Activated CD4-positive, alpha-beta memory T cell treated with anti-CD3 and anti-CD28 coated beads, Interleukin-2, amount 10 ng/mL, durations not matched to agents 7 days and 5 days (primary cell): ENCODE measurements around the gene SRPK1. TPM values are rescaled to one million over a fixed set of nuclear protein-coding genes. Genes with fewer than 3 reads are reported as not detected.

Experiments
- CTCF ChIA-PET: fragments of 350-600 bp; sonication (Branson Sonifier 250); formaldehyde crosslinking; loops from one replicate; lab custom pipeline; 2021; ENCODE audit warnings: antibody characterized with exemption, inconsistent platforms; lab: Charles Lee
- POLR2A ChIA-PET: fragments of 350-600 bp; sonication (Branson Sonifier 250); formaldehyde crosslinking; loops from one replicate; lab custom pipeline; 2021; ENCODE audit warnings: antibody characterized with exemption; lab: Charles Lee
- DNase-seq: peaks from one replicate; pipeline ENCODE4 v3.0.0-alpha.2; 2020
- H3K27ac Mint-ChIP-seq: one replicate; pipeline ENCODE4 v1.8.0; 2021; ENCODE audit warnings: mild to moderate bottlenecking, mixed read lengths
- H3K27me3 Mint-ChIP-seq: one replicate; pipeline ENCODE4 v1.8.0; 2021; ENCODE audit warnings: mixed read lengths
- H3K36me3 Mint-ChIP-seq: one replicate; pipeline ENCODE4 v1.8.0; 2021; ENCODE audit warnings: low read depth, mixed read lengths
- H3K4me1 Mint-ChIP-seq: one replicate; pipeline ENCODE4 v1.8.0; 2021; ENCODE audit warnings: mixed read lengths
- H3K4me3 Mint-ChIP-seq: one replicate; pipeline ENCODE4 v1.8.0; 2021; ENCODE audit warnings: mild to moderate bottlenecking, mixed read lengths
- H3K9me3 Mint-ChIP-seq: one replicate; pipeline ENCODE4 v1.8.0; 2021; ENCODE audit warnings: mixed read lengths
- total RNA-seq, 2 experiments: library from RNA; stranded (reverse); gene quantifications; one replicate each; pipeline ENCODE4 v1.2.3, GENCODE V29; 2021

The SRPK1 gene
- total RNA-seq, 2 experiments from 2014 or later, result 83.0 to 85.4 TPM

- Mint-ChIP-seq H3K4me1 (peaks cover 17% of the 10 kb centered on the region), H3K36me3 (peaks cover 79% of the 10 kb centered on the region), H3K27ac (no peak overlapping the region), H3K9me3 (peaks cover 28% of the 10 kb centered on the region), H3K4me3 (no peak overlapping the region), H3K27me3 (no peaks in the 10 kb centered on the region)
- DNase-seq, result no peak
- CTCF ChIA-PET, result no interaction called here
- POLR2A ChIA-PET, result interaction anchor here (1.2 kb wide), 1 partner anchor 11 kb away, joined by 3 read pairs; no protein-coding TSS in a partner anchor
Measured at GRCh38 chr6:35907750-35908149, 13.1 kb downstream of the SRPK1 start.

DNA sequence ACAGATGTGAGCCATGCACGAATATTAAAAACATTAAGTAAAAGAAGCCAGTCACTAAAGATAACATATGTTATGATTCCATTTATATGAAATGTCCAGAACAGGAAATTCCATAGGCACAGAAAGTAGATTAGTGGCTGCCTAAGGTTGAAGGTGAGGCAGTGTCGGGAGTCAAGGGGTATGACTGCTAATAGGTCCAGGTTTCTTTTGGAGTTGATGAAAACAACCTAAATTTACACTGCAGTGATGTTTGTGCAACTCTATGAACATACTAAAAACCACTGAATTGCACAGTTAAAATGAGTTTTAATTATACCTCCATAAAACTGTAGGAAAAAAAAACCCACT, 14.4 kb downstream of the SRPK1 start:
- DNase-seq, result no peak
- Mint-ChIP-seq H3K4me3 (no peak overlapping the region), H3K9me3 (peaks cover 26% of the 10 kb centered on the region), H3K27me3 (no peaks in the 10 kb centered on the region), H3K4me1 (peaks cover 16% of the 10 kb centered on the region), H3K27ac (no peak overlapping the region), H3K36me3 (peaks cover 71% of the 10 kb centered on the region)
- CTCF ChIA-PET, result no interaction called here
- POLR2A ChIA-PET, result interaction anchor here (1.2 kb wide), 1 partner anchor 12 kb away, joined by 3 read pairs; no protein-coding TSS in a partner anchor

GRCh38 chr6:35905841-35906498, 14.9 kb downstream of the SRPK1 start:
- peaks cover 70% of the 10 kb centered on the region for H3K36me3 Mint-ChIP-seq
- no peak for DNase-seq
- H3K9me3 Mint-ChIP-seq, result peaks cover 24% of the 10 kb centered on the region
- CTCF ChIA-PET, result no interaction called here
- POLR2A ChIA-PET, result no interaction called here
- no peak overlapping the region for H3K4me3 Mint-ChIP-seq
- H3K27ac Mint-ChIP-seq, result no peak overlapping the region
- H3K4me1 Mint-ChIP-seq, result peaks cover 14% of the 10 kb centered on the region
- no peaks in the 10 kb centered on the region for H3K27me3 Mint-ChIP-seq

GRCh38 chr6:35905141-35905785, 15.6 kb downstream of the SRPK1 start:
- ChIA-PET CTCF (no interaction called here), POLR2A (no interaction called here)
- no peak overlapping the region for H3K4me3 Mint-ChIP-seq
- H3K36me3 Mint-ChIP-seq, result peaks cover 70% of the 10 kb centered on the region
- H3K27me3 Mint-ChIP-seq, result no peaks in the 10 kb centered on the region
- peaks cover 20% of the 10 kb centered on the region for H3K9me3 Mint-ChIP-seq
- no peak overlapping the region for H3K27ac Mint-ChIP-seq
- no peak for DNase-seq
- peaks cover 14% of the 10 kb centered on the region for H3K4me1 Mint-ChIP-seq

DNA sequence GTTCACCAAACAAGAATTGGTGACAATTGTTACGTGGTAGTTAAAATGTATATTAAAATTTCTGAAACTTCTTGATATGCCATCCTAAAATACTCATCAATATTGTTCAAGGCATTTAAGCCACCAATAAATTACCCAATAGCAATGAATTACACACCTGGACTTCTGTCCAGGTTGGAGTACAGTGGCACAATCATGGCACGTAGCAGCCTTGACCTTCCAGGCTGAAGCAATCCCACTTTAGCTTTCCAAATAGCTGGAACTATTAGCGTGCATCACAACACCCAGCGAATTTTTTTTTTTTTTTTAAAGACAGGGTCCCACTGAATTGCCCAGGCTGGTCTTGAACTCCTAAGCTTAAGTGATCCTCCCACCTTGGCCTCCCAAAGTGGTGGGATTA, 17.2 kb downstream of the SRPK1 start:
- POLR2A ChIA-PET, result interaction anchor here (1.5 kb wide), 1 partner anchor 18 kb away, joined by 7 read pairs; the partner anchor contains the start of gene SRPK1
- Mint-ChIP-seq H3K36me3 (peaks cover 65% of the 10 kb centered on the region), H3K27ac (no peak overlapping the region), H3K9me3 (peaks cover 10% of the 10 kb centered on the region), H3K4me1 (peaks cover 14% of the 10 kb centered on the region), H3K27me3 (no peaks in the 10 kb centered on the region), H3K4me3 (no peak overlapping the region)
- CTCF ChIA-PET, result interaction anchor here (1.1 kb wide), 1 partner anchor 13 kb away, joined by 3 read pairs; no protein-coding TSS in a partner anchor
- DNase-seq, result no peak

DNA sequence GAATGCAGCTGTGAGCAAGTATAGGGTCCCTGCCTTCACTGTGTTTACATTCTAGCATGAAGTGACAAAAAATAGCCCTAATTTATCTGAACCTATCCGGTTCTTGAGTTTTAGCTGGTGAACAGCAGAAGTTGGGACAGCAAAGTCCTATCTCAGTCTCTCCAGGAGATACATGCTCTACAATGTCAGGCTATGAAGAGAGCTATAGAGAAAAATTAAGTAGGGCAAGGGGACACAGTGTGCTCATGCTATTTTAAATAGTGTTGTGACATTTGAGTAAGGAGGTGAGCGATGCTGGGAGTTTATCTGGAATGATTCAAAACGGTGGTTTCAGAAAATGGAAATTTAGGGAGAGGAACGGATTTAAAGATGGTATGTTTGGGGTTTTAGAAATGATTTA, 20.4 kb downstream of the SRPK1 start:
- ChIA-PET POLR2A (no interaction called here), CTCF (no interaction called here)
- Mint-ChIP-seq H3K27me3 (no peaks in the 10 kb centered on the region), H3K4me1 (peaks cover 3% of the 10 kb centered on the region), H3K36me3 (peaks cover 62% of the 10 kb centered on the region), H3K4me3 (no peak overlapping the region), H3K9me3 (no peaks in the 10 kb centered on the region), H3K27ac (no peak overlapping the region)
- no peak for DNase-seq

- H3K27ac Mint-ChIP-seq, result no peak overlapping the region
- no peak for DNase-seq
- CTCF ChIA-PET, result interaction anchor here (0.5 kb wide), 1 partner anchor 411 kb away, joined by 5 read pairs; no protein-coding TSS in a partner anchor
- POLR2A ChIA-PET, result no interaction called here
- no peak overlapping the region for H3K4me3 Mint-ChIP-seq
- peaks cover 53% of the 10 kb centered on the region for H3K36me3 Mint-ChIP-seq
- no peaks in the 10 kb centered on the region for H3K27me3 Mint-ChIP-seq
- H3K9me3 Mint-ChIP-seq, result no peaks in the 10 kb centered on the region
- peaks cover 5% of the 10 kb centered on the region for H3K4me1 Mint-ChIP-seq
Measured at GRCh38 chr6:35898003-35898402, 22.9 kb downstream of the SRPK1 start.

GRCh38 chr6:35897486-35897885, 23.4 kb downstream of the SRPK1 start:
- ChIA-PET POLR2A (no interaction called here), CTCF (interaction anchor here (0.5 kb wide), 1 partner anchor 410 kb away, joined by 5 read pairs; no protein-coding TSS in a partner anchor)
- Mint-ChIP-seq H3K36me3 (peaks cover 53% of the 10 kb centered on the region), H3K9me3 (no peaks in the 10 kb centered on the region), H3K27me3 (no peaks in the 10 kb centered on the region), H3K4me1 (peaks cover 5% of the 10 kb centered on the region), H3K4me3 (no peak overlapping the region), H3K27ac (no peak overlapping the region)
- no peak for DNase-seq

DNA sequence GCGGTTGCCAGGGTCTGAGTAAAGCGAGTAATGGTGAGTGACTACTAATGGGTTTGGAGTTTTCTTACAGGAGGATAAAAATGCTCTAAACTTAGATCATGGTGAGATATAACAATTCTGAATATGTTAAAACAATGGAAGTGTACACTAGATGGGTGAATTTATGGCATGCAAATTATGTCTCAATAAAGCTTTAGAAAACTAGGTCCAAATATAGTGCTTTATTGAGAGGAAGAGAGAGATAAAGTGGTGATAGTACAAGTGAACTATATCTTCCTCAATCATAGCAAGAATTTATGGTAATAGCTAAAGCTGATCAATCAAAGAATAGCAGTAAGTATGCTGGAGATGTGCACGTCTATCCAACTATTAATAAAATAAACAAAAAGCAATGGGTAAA, 23.9 kb downstream of the SRPK1 start:
- no peaks in the 10 kb centered on the region for H3K9me3 Mint-ChIP-seq
- ChIA-PET CTCF (no interaction called here), POLR2A (no interaction called here)
- no peak for DNase-seq
- H3K27ac Mint-ChIP-seq, result no peak overlapping the region
- no peak overlapping the region for H3K4me3 Mint-ChIP-seq
- H3K36me3 Mint-ChIP-seq, result peaks cover 53% of the 10 kb centered on the region
- no peaks in the 10 kb centered on the region for H3K27me3 Mint-ChIP-seq
- peaks cover 5% of the 10 kb centered on the region for H3K4me1 Mint-ChIP-seq

DNA sequence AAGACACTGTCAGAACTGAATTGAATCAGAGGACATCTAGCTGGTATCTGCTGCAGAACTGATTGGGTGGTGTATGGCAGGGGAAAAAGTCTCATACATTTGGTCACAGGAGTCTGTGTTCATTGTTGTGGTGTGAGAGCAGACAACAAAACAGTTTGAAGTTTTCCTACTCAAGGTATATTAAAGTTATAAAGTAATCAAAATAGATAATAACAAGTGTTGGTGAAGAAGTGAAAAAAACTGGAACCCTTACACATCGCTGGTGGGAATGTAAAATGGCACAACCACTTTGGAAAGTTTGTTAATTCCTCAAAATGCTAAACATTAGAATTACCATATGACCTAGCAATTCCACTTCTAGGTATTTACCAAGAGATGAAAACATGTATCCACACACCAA, 24.7 kb downstream of the SRPK1 start:
- CTCF ChIA-PET, result no interaction called here
- H3K27me3 Mint-ChIP-seq, result no peaks in the 10 kb centered on the region
- no peaks in the 10 kb centered on the region for H3K9me3 Mint-ChIP-seq
- no peak for DNase-seq
- no peak overlapping the region for H3K4me3 Mint-ChIP-seq
- peaks cover 5% of the 10 kb centered on the region for H3K4me1 Mint-ChIP-seq
- peaks cover 49% of the 10 kb centered on the region for H3K36me3 Mint-ChIP-seq
- POLR2A ChIA-PET, result no interaction called here
- H3K27ac Mint-ChIP-seq, result no peak overlapping the region

DNA sequence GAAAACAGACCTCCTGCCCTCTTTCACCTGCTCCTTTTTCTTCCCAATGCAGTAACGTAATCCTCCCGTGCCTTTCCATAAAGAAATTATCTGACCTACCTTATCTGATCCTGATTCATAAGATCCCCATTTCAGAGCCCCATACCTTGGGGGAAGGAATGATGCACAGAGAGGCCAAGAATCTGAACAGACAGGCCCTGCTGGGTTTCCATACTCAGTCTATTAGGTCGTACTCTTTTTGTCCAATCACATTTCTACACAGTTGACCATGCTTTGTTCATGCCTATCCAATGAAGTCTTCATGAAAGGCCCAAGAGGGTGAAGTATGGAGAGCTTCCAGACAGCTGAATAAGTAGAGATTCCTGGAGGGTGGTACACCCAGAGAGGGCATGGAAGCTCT, 25.3 kb downstream of the SRPK1 start:
- Mint-ChIP-seq H3K4me3 (no peak overlapping the region), H3K27me3 (no peaks in the 10 kb centered on the region), H3K9me3 (no peaks in the 10 kb centered on the region), H3K27ac (no peak overlapping the region), H3K36me3 (peaks cover 42% of the 10 kb centered on the region), H3K4me1 (peaks cover 7% of the 10 kb centered on the region)
- CTCF ChIA-PET, result no interaction called here
- DNase-seq, result no peak
- POLR2A ChIA-PET, result no interaction called here

DNA sequence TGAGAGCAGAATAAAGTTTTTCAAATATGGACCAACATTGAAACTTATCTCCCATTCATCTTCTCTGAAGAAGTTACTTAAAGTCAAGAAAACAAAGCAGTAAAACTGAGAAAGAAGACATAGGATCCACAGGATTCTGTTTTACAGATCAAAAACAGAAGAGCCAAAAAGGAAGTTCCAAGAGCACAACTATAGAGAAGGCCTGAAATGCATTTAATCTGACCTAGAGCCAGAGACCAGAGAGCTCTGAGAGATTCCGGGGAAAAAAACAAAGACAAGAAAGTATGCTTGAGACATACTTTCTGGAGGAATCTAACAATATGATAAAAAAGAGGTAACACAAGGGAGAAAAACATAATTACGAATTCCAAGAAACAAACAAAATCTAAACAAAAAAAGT, 26.1 kb downstream of the SRPK1 start:
- H3K36me3 Mint-ChIP-seq, result peaks cover 37% of the 10 kb centered on the region
- no peak for DNase-seq
- H3K9me3 Mint-ChIP-seq, result no peaks in the 10 kb centered on the region
- H3K4me3 Mint-ChIP-seq, result no peak overlapping the region
- H3K27ac Mint-ChIP-seq, result no peak overlapping the region
- CTCF ChIA-PET, result no interaction called here
- H3K4me1 Mint-ChIP-seq, result peaks cover 7% of the 10 kb centered on the region
- POLR2A ChIA-PET, result interaction anchor here (0.7 kb wide), 1 partner anchor 146 kb away, joined by 5 read pairs; no protein-coding TSS in a partner anchor
- no peaks in the 10 kb centered on the region for H3K27me3 Mint-ChIP-seq

- Mint-ChIP-seq H3K9me3 (no peaks in the 10 kb centered on the region), H3K4me3 (no peak overlapping the region), H3K27me3 (no peaks in the 10 kb centered on the region), H3K36me3 (peaks cover 32% of the 10 kb centered on the region), H3K4me1 (peaks cover 7% of the 10 kb centered on the region), H3K27ac (no peak overlapping the region)
- ChIA-PET POLR2A (no interaction called here), CTCF (no interaction called here)
- DNase-seq, result no peak
Measured at GRCh38 chr6:35893246-35893645, 27.7 kb downstream of the SRPK1 start.
